HL-60/S4 treated with phorbol 12-myristate 13-acetate at 8.2 ng/mL for 4 days and 3 days (cell line): ENCODE measurements around the gene PNLDC1.
"Not testable (repeated sequence)": the region's sequence is repeated elsewhere in the genome, so short reads cannot be mapped to it uniquely, and the experiment has no call there.

Experiments used
- in situ Hi-C: fragments of 300-500 bp; cut with MboI; formaldehyde crosslinking; loops from 2 replicates; pipeline ENCODE4 v1.15.0; 2022; ENCODE audit warnings: low sequenced_read_pairs

The PNLDC1 gene

GRCh38 chr6:159842035-159842434 is 42.0 kb downstream of the PNLDC1 start:
- in situ Hi-C loops: no loop called here

GRCh38 chr6:159844737-159845645 is 44.9 kb downstream of the PNLDC1 start:
- in situ Hi-C loops: no loop called here

- in situ Hi-C loops: not testable (repeated sequence)
Observed at GRCh38 chr6:159848552-159848951, 48.5 kb downstream of the PNLDC1 start.

DNA sequence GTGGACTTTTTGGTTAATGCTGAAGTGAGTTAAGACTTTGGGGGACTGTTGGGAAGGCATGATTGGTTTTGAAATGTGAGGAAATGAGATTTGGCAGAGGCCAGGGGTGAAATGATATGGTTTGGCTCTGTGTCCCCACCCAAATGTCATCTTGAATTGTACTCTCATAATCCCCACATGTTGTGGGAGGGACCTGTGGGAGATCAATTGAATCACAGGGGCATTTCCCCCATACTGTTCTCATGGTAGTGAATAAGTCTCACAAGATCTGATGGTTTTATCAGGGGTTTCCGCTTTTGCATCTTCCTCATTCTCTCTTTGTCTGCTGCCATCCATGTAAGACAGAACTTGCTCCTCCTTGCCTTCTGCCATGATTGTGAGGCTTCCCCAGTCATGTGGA is 49.8 kb downstream of the PNLDC1 start:
- in situ Hi-C loops: loop anchor here (25.0 kb wide), 1 partner anchor 612 kb away; no protein-coding TSS in a partner anchor

DNA sequence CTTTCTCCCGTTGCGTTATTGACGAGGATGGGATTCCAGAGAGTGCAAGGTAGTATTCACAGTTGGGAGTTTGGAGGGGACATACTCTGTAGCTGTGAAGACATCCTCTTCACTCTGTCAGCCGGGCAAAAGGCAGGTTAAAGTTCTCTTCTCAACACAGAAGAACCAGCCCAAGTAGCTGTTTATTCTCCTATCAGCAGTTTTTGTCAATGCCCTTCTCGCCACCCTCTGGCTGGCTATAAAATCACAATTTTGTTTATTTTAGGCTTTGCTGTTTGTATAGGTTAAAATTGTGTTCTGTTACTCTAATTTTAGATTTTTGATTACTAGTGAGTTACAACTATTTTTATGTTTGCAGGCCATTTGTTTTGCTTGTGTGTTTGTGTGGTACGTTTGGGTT is 52.8 kb downstream of the PNLDC1 start:
- in situ Hi-C loops: loop anchor here (25.0 kb wide), 1 partner anchor 609 kb away; no protein-coding TSS in a partner anchor

DNA sequence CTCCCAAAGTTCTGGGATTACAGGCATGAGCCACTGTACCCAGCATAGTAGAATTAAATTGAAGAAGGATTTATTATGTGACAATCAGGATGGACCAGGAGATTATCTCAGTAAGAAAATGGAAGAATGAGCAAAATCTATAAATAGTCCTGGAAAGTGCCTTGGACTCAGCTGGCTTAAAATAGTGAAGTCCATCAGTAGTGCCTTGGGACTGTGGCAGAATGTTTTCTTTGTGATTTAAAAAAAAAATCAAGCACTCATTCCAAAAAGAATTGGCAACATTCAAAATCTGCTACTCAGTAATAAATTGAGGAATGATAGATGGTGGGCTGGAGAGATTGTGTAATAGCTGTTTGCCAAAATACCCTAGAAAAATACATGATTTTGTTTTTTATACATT is 53.7 kb downstream of the PNLDC1 start:
- in situ Hi-C loops: loop anchor here (25.0 kb wide), 1 partner anchor 609 kb away; no protein-coding TSS in a partner anchor

DNA sequence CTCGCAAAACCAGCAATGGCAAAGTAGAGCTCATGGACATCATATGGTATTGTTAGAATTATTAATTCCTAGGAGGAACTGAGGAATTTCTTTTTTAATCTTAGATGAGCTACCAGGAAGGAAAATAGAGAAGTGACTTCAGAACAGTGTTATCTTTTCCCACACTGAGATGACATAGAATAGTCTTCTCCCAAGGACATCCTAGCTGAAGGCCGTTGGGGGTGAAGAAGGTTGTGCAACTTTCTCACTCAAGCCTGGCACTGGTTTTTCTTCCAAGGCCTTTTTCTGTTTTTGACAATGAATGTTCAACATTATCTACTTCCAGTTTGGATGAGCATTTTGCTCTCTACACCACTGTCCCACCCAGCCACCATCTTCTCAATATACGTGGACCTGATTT is 54.9 kb downstream of the PNLDC1 start:
- in situ Hi-C loops: loop anchor here (25.0 kb wide), 1 partner anchor 607 kb away; no protein-coding TSS in a partner anchor

DNA sequence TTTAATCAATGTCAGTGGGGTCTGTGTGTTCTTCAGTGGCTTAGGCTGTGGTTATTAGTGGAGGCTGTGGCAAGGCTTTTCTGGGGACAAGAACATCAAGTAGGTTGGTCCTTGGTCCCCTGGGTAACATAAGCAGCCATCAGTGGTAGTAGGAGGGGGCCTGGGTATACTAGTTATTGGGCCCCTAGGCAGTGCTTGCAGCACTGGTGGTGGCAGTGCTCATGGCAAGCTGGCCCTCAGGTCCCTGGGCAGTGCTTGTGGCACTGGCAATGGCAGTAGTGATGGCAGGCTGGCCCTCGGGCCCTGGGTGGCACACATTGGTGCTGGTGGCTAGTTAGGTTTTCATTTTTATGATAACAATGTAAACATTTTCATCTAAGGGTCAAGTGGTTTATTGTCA is 58.2 kb downstream of the PNLDC1 start:
- in situ Hi-C loops: loop anchor here (25.0 kb wide), 1 partner anchor 604 kb away; no protein-coding TSS in a partner anchor

GRCh38 chr6:159860482-159860881 is 60.4 kb downstream of the PNLDC1 start:
- in situ Hi-C loops: loop anchor here (10.0 to 25.0 kb wide), 2 partner anchors 244 to 602 kb away; no protein-coding TSS in a partner anchor

- in situ Hi-C loops: loop anchor here (10.0 to 25.0 kb wide), 2 partner anchors 243 to 600 kb away; no protein-coding TSS in a partner anchor
Observed at GRCh38 chr6:159862103-159862502, 62.0 kb downstream of the PNLDC1 start.

- in situ Hi-C loops: loop anchor here (10.0 to 25.0 kb wide), 2 partner anchors 241 to 599 kb away; no protein-coding TSS in a partner anchor
Observed at GRCh38 chr6:159863341-159863740, 63.3 kb downstream of the PNLDC1 start.

- in situ Hi-C loops: loop anchor here (10.0 to 25.0 kb wide), 2 partner anchors 239 to 597 kb away; no protein-coding TSS in a partner anchor
Observed at GRCh38 chr6:159865226-159865920, 65.3 kb downstream of the PNLDC1 start.

DNA sequence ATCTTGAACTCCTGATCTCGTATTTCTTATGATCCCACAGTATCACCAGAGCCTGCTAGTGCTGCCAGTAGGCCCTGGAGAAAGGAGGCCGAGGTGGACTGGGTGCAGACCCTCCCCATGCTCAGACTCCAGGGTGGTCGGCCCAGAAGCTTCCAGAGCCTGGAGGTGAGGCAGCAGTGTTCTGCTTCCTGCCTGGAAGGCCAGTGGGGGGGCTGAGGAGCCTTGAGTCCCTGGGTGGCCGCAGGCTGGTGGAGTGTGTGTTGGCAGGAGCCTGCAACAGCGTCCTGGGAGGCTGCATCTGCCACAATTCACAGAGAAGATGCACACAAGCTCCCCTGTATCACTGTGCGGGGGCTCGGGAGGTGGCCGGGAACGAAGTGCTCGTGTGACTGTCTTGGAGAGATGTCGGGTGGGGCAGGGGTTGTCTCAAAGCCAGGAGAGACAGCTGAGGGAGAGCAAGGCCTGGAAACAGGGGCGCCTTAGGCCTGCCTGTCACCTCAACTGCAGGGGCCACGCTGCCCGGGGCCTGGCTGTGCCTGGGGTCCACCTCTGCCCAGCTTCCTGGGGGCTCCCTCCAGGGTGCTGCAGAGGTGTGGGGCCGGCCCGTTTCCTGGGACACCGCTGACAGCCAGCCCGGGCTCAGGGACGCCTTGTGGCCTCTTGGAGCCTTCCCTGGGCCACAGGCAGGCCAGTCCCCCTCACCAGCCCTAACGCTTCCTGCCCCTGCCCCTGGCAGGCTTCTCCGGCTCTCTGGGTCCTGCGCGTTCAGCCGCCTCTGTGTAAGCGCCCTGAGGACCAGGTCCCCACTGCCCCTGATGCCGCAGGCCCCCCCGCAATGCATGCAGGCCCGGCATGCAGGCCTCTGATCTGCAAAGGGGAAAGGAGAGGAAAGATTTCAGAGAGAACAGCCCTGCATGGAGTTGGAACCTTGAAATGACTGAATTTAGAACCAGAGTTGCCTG is 66.5 kb downstream of the PNLDC1 start:
- in situ Hi-C loops: loop anchor here (10.0 to 25.0 kb wide), 2 partner anchors 238 to 596 kb away; no protein-coding TSS in a partner anchor
